Esophagus muscularis mucosa (tissue), 3 donors: ENCODE measurements around the gene CFL2.

Experiments
- CTCF ChIP-seq, 3 experiments: fragments of 200-600 bp in 2 of 3; fragments of 450-650 bp in 1 of 3; sonication (generic) in 2 of 3; IDR thresholded peaks; one replicate each; pipeline ENCODE4 v1.5.1; 2017 to 2019; ENCODE audit warnings: antibody characterized with exemption in 3 of 3, mild to moderate bottlenecking in 2 of 3, moderate library complexity in 1 of 3
- POLR2A ChIP-seq: fragments of 450-650 bp; IDR thresholded peaks from one replicate; pipeline ENCODE4 v1.6.1; 2017; ENCODE audit warnings: antibody characterized with exemption, moderate library complexity, mild to moderate bottlenecking, low read depth

- TF ChIP-seq CTCF (IDR thresholded peaks at IDR 0.05) (no peak), POLR2A (no peak)
These were observed 46.3 kb downstream of the CFL2 start for GRCh38 chr14:34668111-34668510.
